HG03520 (cell line): ENCODE measurements around the gene CAPN9.
"Not testable (repeated sequence)": the region's sequence is repeated elsewhere in the genome, so short reads cannot be mapped to it uniquely, and the experiment has no call there.

Source experiments
- ATAC-seq: cut with Tn5 transposase; IDR thresholded peaks from one replicate; pipeline ENCODE4 v1.9.1; 2021; ENCODE audit warnings: mild to moderate bottlenecking, moderate library complexity; ENCODE audit not compliant: unreplicated experiment

CAPN9 gene

DNA sequence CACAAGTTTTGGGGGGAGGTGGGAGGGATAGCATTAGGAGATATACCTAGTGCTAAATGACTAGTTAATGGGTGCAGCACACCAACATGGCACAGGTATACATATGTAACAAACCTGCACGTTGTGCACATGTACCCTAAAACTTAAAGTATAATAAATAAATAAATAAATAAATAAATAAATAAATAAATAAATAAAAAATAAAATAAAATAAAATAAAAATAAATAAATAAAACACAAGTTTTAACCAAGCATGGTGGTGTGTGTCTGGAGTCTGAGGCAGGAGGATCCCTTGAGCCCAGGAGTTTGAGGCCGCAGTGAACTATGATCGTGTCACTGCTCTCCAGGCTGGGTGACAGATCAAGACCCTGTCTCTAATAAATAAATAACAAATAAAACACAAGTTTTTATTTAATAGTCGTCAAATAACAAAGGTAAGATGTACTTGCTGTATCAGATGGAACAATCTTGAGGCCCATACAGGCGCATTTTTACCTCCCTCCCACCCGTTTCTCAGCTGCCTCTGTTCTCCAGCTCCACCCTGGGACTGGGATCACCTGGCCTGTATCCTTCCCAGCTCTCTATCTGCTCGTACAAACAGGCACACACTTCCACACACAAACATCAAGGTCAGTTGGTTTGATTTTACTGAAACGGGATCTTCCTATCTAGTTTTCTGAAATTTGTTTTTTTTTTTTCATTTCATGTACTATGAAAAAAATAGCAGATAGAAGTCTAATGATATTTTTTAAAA, 20.8 kb downstream of the CAPN9 start:
- not testable (repeated sequence) for ATAC-seq

DNA sequence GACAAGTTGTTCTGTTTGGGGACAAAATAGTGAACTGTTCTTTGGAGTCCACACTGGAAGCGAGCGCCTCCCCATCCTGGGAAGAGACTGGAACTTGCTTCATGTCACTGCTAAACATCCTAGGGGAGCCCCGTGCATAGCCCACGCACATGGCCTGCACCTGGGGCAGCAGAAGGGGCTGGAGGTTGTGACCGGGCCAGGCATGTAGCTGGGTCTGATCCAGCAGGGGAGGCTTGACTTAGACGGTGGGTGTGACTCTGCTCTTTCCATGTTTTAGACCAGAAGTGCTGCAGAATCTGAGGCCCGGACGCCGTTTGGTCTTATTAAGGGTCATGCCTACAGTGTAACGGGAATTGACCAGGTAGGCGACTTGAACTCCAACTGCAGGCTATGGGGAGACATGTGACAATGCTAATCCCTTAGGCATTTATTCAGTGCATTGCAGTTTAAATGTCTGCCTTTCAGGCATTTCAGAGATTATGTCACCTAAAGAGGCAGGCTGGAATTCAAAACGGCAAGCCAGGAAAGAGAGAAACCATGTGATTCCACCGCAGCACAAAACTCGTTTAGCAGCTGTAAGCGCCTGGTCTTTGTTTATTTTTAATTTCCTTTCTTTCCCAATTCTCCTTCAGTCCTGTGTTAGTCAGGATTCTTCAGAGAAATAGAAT, 21.8 kb downstream of the CAPN9 start:
- no peak for ATAC-seq

DNA sequence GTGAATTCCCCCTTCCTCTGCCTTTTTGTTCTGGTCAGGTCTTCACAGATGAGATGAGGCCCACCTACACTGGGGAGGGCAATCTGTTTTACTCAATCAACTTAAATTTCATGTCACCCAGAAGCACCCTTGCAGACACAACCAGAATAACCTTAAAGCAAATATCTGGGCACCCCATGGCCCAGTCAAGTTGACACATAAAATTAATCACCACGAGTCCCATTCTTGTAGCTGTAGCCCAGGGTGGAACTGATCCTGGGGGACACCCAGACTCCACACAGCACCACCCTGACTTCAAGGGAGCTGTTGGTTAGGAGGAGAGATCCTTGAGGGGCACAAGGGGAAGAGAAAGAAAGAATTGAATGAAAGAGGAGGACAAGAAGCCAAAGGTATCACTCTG, 23.1 kb downstream of the CAPN9 start:
- ATAC-seq: no peak

DNA sequence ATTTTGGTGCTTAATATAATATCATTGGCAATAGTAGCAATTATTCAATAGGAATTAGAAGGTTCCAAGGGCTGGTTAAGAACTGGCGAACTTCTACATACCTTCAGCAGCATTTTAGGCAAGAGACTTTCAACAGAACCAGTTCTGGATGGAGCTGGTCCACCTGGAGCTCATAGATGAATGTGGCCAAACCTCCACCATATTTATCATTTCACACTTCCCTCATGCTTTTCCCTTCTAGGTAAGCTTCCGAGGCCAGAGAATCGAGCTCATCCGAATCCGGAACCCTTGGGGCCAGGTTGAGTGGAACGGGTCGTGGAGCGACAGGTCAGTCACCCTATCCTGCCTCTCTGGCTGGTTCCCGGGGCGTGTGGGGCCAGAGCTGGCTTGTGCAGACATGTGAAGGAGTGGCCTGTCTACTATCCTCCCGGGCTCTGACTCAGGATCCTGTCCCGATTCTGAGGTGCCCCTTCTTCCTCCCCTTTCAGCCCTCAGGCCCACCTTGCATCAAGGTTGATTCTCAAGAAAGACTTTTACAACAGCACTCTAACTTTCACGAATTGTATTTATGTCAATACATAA, 24.7 kb downstream of the CAPN9 start:
- ATAC-seq: no peak

DNA sequence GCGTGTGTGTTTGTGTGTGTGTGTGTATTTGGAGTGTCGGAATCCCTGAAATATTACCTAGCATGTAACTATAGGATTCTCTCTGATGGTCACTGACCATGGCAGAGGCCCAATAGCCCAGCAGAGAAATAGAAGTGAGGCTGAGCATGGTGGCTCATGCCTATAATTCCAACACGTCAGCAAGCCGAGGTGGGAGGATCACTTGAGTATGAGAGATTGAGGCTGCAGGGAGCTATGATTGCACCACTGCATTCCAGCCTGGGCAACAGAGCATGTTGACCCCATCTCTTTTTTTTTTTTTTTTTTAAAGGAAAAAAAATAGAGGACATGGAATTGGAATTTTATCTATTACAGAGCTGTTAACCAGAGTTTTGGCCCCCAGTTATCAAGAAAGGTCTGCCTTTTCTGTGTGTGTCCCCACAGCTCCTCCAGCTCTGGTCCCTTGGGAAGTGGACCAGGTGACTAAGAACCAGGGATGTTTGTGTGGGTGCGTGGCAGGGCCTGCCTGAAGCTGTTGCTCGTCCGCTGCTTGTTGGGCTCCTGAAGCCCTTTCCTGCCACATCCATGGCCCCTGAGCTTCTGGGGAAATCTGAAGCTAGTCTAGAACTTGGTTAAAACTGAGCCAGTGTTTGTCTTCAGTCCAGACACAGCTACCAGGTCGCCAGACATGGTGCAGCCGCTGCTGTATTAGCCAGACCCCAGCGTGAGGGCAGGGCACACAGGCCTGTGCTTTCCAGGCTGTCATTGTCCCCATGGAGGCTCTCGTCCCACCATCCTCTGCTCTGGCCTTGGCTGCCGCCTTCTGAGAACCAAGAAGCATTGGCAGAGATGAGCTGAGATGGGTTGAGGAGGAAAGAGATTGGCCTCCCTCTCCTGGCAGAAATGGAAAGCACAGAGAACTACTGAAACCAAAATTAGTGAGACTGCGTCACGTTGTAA, 25.5 kb downstream of the CAPN9 start:
- no peak for ATAC-seq

DNA sequence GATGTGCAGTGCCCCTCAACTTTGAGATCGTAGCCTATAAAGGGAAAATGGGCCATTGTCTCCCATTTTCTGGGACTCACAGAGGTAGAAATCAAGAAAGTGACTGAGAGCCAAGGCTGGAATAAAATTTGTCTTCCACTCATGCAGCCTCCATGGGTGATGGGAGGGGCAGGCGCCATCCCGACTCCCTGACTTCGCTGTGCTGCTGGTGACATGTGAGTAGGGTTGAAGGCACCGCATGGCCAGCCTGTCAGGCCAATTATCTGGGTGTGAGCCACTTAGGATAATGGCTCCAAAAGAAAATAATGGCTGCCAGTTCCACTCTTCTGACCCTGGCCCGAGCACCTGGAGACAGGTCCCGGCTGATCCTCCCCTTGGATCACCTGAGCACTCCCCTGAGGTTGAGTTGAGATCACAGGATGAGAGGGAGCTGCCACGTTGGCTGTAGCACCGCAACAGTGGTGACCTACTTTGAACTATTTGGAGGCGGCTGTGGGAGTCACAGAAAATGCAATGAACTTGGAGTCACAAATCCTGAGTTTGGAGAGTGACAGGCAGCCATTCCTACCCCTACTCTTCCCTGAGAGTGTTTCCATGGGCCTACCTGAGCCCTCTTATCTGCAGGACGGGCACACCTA, 26.3 kb downstream of the CAPN9 start:
- no peak for ATAC-seq

DNA sequence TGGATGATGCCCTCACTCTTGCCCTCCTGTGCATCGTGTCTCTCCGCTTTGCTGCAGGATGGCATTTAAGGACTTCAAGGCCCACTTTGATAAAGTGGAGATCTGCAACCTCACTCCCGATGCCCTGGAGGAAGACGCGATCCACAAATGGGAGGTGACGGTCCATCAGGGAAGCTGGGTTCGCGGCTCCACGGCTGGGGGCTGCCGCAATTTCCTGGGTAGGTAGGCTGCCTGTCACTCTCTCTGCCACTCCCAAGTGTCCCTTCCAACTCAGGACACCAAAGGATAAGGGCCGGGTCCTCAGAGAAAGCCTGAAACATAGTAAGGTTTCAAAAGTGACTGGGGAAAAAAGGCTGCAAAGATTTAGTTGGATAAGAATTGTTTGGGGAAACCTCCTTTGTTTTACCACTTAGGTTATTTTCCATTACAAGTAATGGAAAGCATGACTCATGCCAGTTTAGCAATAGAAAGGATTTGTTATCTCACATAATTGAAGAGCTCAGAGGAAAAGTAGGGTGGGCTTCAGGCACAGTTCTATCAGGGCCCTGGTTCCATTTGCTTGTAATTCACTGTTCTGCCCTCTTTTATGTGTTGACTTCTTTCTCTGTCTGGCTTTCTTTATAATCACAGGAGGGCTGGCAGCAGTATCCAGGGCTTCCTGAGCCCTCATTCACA, 31.9 kb downstream of the CAPN9 start:
- no peak for ATAC-seq

DNA sequence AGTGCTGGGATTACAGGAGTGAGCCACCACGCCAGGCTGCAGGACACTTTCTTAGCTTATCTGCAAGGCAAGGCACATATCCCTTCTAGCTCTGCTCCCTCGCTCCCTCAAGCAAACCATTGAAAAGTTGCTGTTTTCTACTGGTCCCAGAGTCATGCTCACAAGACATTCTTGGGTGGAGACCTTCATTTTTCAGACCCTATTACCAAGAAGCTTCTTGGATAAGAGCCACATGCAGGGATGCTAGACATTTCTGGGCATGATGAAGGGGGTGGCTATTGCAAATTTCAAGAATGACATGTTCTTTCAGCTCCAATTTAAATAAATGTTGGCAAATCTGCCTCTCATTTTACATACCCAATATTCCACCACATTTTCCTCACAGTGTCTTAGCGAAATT, 33.9 kb downstream of the CAPN9 start:
- ATAC-seq: no peak

DNA sequence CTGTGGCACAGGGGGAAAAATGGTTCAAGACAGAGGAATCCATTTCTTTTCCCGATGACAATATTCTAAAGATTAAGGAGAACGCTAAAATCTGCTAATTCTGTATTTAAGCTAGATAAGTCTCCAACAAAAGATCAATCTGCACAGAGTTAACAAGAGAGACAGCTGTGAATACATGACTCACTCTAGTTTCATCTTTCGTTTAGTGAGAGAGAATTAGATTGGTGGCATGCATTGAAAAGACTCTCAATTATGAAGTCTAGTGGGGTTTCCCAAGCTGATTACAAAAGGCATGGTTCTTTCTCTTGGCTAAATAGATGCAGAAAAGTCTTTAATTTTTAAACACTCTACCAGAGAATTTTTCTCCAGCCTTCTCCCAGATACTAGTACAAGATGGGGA, 34.4 kb downstream of the CAPN9 start:
- no peak for ATAC-seq

DNA sequence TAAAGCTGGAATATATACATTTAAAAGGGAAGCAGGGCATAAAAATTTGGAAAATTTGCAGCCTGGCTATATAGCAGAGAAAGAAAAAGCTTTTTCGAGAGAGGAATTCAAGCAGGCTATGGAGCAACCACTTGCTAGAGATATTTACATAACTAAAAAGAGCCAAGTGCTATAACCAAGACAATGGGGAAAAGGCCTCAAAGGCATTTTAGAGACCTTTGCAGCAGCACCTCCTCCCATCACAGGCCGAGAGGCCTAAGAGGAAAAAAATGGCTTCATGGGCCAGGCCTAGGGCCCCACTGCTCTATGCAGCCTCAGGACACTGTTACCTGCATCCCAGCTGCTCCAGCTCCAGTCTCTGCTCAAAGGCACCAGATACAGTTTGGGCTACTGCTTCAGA, 37.0 kb downstream of the CAPN9 start:
- ATAC-seq: no peak

DNA sequence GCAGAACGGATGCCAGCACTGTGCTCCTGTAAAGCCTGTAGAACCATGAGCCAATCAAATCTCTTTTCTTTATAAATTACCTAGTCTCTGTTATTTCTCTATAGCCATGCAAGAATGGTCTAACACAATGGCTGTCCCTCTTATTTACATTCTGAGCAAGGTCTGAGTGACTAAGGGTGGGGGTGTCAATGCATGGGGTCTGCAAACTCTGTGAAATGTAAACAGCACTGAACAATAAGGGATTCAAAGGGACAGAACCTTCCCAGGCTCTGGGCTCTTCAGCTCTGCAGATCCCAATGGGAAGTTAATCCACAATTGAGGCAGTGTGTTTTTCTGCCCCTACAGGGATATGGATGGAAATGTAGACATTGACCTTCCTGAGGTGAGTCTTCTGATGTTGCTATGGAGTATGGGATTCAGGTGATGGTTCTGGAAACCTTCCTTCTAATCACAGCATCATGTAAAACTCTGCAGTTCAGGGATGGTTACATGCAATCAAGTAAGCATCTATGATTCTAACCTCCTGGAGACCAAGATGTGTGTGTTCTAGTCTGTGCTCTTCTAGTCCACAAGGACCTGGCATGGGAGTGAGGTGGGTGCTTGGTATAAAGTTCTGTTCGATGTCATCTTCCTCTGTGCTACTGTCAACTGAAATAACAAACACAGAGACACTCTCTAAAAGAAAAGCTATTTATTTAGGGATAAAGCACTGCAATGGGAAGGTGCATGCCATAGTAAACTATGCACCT, 38.6 kb downstream of the CAPN9 start:
- ATAC-seq: no peak

DNA sequence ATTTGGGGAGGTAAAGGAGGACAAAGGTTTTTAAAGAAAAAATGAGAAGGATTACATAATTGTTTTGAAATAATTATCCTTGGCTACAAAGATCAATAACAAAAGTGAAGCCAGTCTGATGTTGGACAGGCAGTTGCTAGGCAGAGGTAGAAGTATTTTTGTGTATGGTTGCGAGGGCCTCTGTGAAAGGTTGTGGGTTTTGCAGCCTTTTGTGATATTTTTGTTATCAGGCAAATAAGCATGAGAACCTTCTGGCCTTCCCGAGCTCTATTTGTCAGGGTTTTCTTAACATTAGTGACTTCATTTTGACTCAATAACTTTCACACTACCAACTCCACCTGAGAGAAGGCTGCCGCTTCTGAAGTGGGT, 39.2 kb downstream of the CAPN9 start:
- no peak for ATAC-seq

DNA sequence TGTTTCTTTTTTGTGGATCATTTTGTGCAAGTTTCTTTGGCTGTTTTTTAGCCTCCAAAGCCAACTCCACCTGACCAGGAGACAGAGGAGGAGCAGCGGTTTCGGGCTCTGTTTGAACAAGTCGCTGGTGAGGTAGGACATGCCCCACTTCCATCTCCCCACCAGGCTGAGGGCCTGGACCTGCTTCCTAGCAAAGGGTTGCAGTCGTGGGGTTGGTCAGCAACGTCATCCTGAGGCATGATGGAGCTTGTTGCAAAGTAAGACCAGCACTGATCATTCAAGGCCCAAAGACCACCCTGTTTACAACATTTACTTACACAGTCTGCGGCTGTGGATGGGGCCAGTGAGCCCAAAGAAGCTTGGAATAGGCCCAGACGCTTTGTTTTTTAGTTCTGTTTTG, 40.3 kb downstream of the CAPN9 start:
- ATAC-seq: no peak

DNA sequence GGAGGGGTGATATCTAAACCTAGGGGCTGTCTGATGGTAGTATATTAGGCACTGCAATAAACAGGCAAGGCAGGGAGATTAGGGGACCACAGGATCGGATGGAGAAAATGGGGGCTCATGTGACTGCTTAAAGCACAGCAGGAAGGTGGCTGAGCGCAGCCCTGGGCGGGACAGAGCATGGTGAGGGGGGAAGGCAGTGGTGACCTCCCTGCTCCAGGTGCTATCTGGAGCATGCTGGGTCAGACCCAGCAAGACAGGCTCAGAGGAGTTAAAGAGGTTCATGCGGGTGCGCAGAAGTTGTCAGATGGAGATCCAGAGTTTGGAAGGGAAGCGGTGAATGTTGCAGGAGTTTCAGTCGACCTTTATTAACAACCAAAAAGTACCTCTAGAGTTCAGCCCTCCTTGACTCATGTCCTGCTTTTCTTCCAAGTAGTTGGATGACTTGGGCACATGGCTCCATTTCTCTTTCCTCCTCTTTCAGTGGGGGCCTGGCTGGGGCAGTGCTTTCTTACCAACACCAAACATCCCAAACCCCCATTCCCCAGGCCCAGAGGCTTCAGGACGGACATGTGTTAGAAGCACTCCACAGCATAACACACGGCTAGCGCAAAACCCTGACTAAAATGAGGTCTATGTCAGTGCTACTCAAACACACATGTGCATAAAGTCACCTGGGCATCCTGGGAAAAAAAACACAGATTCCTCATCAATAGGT, 41.5 kb downstream of the CAPN9 start:
- ATAC-seq: no peak

DNA sequence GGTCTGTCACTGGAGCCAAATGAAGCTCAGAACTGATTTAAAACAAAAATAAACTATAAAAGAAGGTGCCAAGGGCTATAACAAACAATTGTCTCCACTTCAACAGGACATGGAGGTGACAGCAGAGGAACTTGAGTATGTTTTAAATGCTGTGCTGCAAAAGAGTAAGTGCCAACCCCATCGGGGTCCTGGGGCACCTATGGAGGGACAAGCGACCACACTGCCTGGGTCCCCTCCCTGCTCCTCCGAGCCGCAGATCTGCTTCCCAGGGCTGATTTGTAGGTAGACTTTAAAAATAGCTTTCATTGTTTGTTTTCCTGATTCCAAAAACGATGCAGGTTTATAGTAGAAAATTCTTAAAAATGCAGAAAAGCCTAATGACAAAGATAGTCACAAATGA, 42.8 kb downstream of the CAPN9 start:
- ATAC-seq: no peak

DNA sequence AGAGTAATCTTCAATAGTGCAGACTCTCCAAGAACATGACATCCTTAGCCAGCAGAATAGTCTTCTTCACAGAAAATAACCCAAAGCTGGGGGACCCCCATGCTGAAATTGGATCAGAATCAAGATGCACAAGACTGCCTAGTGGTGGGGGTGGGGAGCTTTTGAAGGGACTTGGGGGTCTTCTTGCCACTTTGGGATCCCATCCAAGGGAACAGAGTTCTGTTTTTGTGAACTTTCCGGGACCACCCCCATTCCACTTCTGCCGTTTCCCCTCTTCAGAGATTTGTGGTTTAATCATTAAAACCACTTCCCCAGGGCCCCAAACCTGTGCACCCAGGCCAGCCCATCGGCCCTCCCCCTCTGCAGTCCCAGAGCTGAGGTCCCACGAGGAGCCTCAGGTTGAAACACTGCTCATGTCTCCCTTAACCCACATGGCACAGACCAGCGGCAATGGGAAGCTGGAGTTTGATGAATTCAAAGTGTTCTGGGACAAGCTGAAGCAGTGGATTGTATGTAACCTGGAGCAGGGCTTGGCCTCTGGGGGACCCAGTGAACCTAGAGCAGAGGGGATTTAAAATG, 44.9 kb downstream of the CAPN9 start:
- ATAC-seq: no peak

DNA sequence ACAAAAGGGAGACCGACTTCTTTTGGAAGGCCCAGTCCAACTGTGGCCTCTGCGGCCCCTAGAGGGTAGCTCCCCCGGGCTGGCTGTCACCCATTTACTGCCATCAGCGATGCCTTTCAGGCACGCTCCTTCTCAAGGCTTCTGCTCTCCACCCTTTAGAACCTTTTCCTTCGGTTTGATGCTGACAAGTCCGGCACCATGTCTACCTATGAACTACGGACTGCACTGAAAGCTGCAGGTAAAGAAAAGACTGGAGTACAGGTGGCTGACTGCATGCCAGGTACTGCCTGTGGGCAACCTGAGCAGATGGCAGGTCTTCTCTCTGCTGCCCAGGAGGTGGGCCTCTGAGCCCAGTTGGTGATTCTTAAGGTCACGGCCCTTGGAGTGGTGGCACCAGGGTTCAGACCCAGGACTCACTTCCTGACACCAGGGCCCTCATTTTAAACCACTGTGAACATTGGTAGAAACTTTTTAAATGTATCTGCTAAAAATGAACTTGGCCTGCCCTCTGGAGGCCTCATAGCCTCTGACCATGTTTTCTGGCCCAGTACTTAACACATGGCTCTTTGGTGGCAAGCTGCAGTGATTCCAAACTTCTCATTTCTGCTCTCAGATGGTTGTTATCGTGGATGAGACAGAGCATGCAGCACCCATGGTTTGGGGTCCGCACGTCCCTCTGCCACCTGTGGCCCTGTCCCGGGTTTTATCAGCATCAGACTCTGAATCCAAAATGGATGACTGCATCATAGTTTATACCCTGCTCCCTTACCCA, 45.7 kb downstream of the CAPN9 start:
- ATAC-seq: no peak

DNA sequence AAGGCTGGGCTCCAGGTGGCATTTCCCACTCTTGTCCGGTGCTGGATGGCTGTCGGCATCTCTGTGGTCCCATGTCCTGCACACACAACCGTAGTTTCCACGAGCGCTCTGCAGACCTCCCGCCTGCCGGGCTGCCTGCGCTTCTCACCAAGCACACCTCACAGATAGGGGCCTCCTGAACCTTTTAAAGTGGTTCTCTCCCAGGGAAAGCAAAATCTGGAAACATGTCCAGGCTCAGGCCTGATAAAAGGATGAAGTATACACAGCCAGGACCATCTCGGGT, 46.2 kb downstream of the CAPN9 start:
- ATAC-seq: no peak
